Choroid plexus epithelial cell (primary cell): Measurements from ENCODE around the gene ASXL2.
"Not testable (repeated sequence)": the region's sequence is repeated elsewhere in the genome, so short reads cannot be mapped to it uniquely, and the experiment has no call there.

ENCODE experiments used
- DNase-seq: peaks from one replicate; pipeline ENCODE4 v3.0.0-alpha.2; 2010; ENCODE audit warnings: low read depth
- H3K4me3 ChIP-seq: 2 replicates; pipeline ENCODE4 v1.5.1; 2011; ENCODE audit warnings: low read depth, mild to moderate bottlenecking, control low read depth, low read length, moderate library complexity
- TF ChIP-seq, protein P1 (sequence below): conservative IDR thresholded peaks from 2 replicates; pipeline ENCODE4 v1.5.1; 2011; ENCODE audit warnings: low read depth, mild to moderate bottlenecking, control low read depth, inconsistent platforms, low read length, moderate library complexity

Gene ASXL2

DNA sequence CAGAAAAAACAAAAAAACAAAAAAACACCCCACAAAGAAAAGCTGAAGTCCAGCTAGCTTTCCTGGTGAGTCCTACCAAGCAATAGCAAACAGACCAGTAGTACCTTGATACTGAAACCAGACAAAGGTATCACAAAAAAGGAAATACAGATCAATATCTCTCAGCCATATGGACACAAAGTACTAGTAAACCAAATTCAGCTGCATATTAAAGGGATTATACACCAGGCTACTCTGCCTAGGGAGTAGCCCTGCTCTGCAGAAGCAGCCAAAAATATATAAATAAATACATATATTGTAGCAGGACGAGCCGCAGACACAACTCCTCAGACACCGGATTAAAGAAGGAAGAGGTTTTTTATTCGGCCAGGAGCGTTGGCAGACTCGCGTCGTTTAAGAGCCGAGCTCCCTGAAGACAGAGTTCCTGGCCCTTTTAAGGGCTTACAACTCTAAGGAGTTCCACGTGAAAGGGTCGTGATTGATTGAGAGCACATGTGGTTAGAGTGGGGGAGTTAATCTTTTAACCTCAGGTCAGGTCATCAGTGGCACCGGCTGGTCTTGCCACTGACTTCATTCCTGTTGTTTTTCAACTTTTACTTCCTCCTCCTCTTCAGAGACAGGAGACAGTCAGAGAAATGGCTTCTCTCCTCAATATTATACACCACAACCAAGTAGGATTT is 166.5 kb downstream of the ASXL2 start:
- H3K4me3 ChIP-seq = no peak overlapping the region
- DNase-seq = no peak
- TF ChIP-seq, protein P1, sequence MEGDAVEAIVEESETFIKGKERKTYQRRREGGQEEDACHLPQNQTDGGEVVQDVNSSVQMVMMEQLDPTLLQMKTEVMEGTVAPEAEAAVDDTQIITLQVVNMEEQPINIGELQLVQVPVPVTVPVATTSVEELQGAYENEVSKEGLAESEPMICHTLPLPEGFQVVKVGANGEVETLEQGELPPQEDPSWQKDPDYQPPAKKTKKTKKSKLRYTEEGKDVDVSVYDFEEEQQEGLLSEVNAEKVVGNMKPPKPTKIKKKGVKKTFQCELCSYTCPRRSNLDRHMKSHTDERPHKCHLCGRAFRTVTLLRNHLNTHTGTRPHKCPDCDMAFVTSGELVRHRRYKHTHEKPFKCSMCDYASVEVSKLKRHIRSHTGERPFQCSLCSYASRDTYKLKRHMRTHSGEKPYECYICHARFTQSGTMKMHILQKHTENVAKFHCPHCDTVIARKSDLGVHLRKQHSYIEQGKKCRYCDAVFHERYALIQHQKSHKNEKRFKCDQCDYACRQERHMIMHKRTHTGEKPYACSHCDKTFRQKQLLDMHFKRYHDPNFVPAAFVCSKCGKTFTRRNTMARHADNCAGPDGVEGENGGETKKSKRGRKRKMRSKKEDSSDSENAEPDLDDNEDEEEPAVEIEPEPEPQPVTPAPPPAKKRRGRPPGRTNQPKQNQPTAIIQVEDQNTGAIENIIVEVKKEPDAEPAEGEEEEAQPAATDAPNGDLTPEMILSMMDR = no peak

DNA sequence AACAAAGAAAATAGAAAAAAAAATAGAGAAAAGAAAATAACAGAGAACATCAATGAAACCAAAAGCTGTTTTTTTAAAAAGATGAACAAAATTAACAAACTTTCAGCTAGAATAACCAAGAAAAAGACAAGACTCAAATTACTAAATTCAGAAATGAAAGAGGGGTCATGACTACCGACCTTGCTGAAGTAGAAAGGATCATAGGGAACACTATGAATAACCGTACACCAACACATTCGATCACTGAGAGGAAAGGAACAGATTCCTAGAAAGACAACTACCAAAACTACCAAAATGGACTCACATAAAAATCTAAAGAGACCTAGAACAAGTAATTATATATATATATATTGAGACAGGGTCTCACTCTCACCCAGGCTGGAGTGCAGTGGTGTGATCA is 167.5 kb downstream of the ASXL2 start:
- DNase-seq = no peak
- TF ChIP-seq, protein P1 = no peak

DNA sequence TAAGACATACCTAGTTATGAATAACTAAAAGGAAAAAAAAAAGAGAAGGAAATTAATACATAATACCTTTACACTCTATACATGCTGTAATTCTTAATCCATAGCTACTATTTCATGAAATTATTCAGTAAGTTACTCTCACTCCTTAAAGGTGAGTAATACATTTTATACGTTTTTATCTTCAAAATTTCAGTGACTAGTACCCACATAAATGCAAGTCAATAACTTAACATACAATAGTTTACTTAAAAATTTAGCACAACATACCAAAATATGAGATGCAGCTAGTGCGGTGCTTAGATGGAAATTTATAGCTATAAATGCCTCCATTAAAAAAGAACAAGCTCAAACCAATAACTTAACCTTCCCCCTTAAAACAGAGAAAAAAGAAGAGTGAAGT is 168.9 kb downstream of the ASXL2 start:
- DNase-seq = no peak
- H3K4me3 ChIP-seq = no peak overlapping the region
- TF ChIP-seq, protein P1 = no peak

More for the DNA sequence above, 167.5 kb downstream of the ASXL2 start:
- no peak overlapping the region for H3K4me3 ChIP-seq

DNA sequence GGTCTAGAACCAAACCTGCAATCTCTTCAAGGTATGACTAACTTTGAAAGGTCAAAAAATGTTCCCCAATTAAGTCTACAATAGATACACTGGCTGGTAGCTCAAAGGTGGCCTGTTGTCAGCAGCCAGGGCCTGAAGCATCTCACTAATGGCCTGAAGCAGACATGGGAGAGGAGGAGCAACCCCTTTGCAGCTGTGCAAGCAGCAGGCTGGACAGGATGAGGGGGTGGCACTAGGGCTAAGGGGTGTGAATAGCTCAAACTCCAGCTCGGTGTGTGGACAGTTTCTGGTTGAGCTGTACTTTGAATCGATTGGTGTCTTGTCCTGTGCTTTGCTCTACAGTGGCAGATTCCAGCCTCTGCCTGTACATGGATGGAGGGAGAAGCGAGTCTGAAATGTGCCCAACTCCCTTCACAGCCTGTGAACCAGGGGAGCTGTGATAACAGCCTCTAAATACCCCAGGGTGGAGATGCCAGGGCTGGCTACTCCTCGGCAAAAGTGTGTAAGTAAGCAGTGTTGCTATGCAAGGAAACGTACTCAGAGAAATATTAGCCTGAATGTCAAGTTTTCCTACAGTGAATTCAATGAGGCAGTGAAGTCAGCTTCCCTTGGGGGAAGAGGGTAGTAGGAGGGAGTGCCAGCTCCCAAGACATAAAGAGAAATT is 170.2 kb downstream of the ASXL2 start:
- peak; percentile 7 for DNase-seq
- TF ChIP-seq, protein P1 = no peak
- H3K4me3 ChIP-seq = no peak overlapping the region

DNA sequence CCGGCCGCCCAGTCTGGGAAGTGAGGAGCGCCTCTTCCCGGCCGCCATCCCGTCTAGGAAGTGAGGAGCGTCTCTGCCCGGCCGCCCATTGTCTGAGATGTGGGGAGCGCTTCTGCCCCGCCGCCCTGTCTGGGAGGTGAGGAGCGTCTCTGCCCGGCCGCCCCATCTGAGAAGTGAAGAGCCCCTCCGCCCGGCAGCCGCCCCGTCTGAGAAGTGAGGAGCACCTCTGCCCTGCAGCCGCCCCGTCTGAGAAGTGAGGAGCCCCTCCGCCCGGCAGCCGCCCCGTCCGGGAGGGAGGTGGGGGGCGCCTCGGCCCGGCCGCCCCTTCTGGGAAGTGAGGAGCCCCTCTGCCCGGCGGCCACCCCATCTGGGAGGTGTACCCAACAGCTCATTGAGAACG is 172.7 kb downstream of the ASXL2 start:
- H3K4me3 ChIP-seq, DNase-seq: not testable (repeated sequence)

DNA sequence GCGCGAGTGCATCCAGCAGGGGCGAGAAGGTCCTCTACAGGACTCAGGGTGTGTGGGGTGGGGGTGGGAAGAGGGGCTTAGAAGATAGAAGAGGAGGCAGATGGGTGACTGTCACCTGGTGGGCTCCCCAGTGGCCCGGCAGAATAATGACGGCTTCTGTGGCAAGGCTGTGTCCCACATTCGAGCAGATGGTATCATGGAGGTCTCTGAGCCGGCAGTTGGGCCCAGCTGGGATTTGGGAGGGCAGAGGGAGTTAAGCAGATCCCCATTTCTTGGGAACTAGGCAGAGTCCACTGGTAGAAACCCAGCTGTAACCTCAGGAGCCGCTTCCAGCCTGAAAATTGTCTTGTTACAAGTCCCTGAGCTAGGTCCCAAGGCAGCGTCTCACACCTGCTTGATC is 176.5 kb downstream of the ASXL2 start:
- DNase-seq = no peak
- H3K4me3 ChIP-seq = no peak overlapping the region
- TF ChIP-seq, protein P1 = no peak

DNA sequence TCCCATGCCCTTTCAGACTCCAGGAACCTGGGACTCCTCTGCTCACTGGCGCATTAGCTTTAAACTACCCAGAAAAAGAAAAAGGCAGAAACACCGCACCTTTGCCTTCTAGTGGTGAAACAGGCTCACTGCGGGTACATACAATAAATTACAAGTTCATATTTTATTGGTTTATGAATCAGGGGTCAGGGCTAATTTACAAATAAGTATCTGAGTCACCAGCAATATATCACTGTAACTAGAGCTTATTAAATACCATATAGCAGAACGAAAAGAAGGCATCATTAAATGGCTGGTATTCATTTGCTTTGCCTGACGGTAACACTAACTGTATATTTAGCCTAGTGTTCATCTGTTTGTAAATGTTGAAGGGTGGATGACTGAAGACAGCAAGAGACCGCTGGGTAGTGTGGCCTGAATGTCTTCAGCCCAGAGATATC is 178.0 kb downstream of the ASXL2 start:
- H3K4me3 ChIP-seq = no peak overlapping the region

More for the DNA sequence above, 178.0 kb downstream of the ASXL2 start:
- peak; percentile 66 for DNase-seq
- TF ChIP-seq, protein P1 = peak; percentile 82
